Fibroblast of lung (primary cell): Measurements from ENCODE around the gene PFN3.
A peak's percentile ranks its signal among the peaks of the same experiment; 100 is the strongest.

Source experiments
- CTCF ChIP-seq, 2 donors: IDR thresholded peaks in 1 of 2; conservative IDR thresholded peaks in 1 of 2; 1 replicate in 1 of 2; 2 replicates in 1 of 2; pipeline ENCODE4 v1.5.1; 2011 to 2012; ENCODE audit warnings: low read length in 2 of 2, control low read depth in 1 of 2, inconsistent platforms in 1 of 2, low read depth in 1 of 2, mild to moderate bottlenecking in 1 of 2
- EZH2 ChIP-seq: IDR thresholded peaks from 2 replicates; pipeline ENCODE4 v1.5.1; 2012; ENCODE audit warnings: low read length, control low read depth, mild to moderate bottlenecking; ENCODE audit errors: missing control alignments

- TF ChIP-seq CTCF (conservative IDR thresholded peaks at IDR 0.05 in 1 of 2, IDR thresholded peaks at IDR 0.05 in 1 of 2; ENCODE audit: low read depth in 1 of 2, low read length in 2 of 2), result no peak
- TF ChIP-seq EZH2, result peak; percentile 93
These were observed at the start of gene PFN3 for GRCh38 chr5:177399997-177400868.
